HG02938 (cell line): ENCODE results near the gene CDH13.

Experiments
- ATAC-seq: cut with Tn5 transposase; IDR thresholded peaks from one replicate; pipeline ENCODE4 v1.9.1; 2021; ENCODE audit warnings: mild to moderate bottlenecking, moderate library complexity; ENCODE audit not compliant: unreplicated experiment

The CDH13 gene

DNA sequence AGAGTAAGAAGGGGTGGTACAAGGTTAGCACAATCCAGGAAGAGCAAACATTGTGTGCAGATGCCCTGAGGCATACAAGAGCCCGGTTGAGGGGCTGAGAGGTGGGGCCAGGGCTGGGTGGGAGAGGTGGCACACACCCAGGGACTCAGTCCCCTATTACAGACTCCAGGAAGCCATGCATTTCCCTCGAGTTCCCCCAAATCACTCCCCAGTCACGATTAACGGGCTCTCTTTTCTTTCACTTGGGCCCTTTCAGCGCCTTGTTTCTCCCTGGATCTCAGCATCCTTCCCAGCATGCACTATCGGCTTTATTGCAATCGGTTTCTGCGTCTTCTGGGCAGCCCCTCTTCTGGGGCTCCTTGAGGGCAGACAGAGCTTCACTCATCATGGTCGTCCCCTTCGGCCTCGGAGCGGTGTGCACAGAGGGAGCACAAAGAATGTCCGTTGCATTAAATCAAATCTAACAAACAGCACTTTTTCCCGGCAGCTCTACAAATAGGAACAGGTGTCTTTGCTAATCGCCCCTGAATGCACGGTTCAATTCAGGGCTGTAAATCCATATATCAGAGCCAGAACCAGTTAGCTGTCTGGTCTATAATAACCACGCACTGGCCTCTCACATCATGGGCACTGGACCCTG, 996.4 kb downstream of the CDH13 start:
- no peak for ATAC-seq

DNA sequence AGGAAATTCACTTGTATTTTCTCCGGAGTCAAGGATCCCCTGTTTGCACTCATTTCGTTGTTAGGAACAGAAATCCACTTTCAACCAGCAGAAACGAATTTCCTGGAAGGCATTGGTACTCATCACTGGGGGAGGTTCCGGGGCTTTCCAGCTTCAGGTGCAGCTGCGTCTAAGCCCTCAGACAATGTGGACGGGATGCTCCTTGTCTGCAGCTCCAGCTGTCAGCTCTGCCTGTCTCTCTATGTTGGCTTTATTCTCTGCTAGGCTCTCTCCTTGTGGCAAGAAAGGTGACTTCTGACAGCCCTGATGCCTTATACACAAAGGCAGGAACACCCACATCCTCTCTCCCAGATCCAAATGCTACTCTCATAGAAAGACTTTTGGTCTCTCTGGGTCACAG, 997.1 kb downstream of the CDH13 start:
- ATAC-seq, result no peak

DNA sequence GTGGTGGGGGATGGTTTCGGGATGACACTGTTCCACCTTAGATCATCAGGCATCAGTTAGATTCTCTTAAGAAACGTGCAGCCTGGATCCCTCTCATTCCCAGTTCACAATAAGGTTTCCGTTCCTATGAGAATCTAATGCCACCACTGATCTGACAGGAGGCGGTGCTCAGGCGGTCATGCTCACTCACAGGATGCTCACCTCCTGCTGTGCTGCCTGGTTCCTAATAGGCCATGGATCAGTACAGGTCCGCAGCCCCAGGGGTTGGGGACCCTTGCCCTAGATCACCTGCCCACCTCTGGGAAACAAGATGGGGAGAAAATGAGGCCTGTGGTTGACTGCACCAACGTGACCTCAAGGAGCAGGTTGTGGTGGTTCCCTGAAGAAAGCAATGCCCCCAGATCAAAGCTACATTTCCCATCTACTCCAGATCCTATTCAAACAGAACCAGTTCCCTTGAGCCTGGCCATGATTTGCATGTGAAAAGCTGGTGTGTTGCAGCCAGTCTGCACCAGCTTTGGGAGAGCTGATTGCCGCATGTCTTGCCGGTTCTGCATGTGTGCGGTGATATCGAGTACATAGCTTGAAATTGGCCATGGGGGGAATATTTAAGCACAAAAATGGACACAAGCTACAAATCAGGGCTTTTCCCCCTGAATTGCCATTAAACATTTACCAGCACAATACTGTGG, 997.8 kb downstream of the CDH13 start:
- ATAC-seq, result no peak

DNA sequence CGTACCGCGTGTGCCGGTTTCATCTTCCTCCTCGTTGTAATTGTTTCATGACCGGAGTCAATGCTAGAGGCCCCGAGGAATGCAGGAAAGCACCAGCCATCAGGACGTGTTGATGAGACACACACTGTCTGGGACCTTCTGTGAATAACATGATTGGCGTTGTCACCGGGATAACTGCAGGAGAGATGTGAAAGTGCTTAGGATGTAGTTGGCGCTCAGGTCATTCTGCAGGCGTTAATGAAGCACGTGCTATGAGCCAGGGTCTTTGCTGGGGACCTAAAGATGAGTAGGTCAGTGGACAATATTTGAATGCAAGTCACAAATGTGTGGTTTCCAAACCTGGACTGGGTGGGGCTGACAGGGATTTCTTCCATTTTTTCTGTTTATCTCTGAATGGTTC, 999.4 kb downstream of the CDH13 start:
- ATAC-seq, result no peak

DNA sequence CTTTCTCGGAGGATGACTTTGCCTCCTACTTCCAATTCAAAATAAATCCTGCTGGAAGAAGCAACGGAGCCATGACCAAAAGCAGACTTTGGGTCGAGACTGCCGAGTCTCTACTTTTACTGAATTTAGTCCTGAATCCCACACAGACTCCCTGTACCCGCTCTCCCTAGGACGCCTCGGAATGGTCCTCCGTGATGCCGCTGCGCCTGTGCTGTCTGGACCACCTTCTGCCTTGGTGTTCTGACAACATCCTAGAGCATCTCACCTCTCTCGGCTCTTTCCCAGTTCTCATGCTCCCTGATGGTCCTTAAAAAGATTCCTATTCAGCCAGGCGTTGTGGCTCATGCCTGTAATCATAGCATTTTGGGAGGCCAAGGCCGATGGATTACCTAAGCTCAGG, 999.9 kb downstream of the CDH13 start:
- no peak for ATAC-seq

DNA sequence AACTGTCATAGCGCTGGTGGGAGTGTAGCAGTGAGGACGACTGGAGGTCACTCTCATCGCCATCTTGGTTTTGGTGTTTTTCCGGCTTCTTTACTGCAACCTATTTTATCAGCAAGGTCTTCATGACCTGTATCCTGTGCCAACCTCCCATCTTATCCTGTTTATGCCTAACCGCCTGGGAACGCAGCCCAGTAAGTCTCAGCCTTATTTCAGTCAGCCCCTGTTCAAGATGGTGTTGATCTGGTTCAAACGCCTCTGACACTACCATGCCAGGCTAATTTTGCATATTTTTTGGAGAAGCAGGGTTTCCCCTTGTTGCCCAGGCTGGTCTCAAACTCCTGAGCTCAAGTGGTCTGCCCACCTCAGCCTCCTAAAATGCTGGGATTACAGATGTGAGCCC, 1001.2 kb downstream of the CDH13 start:
- ATAC-seq, result no peak

DNA sequence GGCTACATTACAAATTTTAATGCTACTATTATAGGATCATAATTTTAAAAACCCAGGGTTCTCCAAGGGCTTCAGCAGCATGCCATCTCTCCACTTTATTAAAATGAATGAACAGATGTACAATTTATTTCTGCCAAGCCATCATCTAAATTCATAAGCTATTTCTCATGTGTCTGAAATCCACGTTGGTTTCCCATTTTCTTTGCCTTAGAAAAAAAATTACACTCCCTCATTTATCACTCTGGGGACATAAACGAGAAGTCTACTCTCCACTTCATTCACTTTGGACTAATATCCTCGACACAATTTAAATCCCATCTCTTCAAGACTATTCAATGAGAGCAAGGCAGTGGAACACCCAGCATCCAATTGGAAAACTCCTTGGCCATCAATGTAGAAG, 1002.7 kb downstream of the CDH13 start:
- no peak for ATAC-seq

DNA sequence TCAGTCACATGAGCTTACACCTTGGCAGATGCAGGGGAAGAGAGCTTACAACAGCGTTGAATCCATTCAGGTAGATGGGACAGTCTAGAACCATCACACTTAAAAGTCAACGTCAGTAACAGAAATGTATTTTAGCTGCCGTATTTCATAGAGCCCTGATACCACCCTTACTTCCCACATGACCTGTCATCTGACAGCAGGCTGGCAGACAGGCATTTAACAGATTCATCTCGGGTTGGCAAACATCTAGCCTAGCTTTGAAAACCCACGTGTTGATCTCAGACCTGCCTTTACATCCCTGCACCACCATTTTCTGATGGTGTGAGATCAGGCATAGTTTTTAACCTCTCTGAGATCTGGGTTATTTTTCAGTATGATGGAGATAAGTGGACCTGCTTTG, 1003.1 kb downstream of the CDH13 start:
- no peak for ATAC-seq

DNA sequence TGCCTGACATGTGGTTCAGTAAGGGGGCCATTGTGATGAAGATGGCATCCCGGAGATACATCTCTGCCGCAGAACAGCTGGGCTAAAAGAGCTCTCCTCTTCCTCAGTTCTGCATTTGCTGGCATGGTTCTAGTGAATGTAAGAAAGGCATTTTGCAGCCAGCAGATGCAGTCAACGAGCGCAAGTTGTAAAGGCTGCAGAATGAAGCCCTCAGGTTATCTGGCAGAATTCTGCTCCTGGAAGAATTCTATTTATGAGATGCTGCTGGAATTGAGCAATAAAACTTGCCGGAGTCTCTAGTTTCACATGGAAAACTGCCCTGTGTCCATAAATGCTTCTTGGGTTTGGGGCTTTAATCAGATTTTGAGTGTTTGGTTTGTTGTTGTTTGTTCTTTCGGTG, 1004.2 kb downstream of the CDH13 start:
- no peak for ATAC-seq

DNA sequence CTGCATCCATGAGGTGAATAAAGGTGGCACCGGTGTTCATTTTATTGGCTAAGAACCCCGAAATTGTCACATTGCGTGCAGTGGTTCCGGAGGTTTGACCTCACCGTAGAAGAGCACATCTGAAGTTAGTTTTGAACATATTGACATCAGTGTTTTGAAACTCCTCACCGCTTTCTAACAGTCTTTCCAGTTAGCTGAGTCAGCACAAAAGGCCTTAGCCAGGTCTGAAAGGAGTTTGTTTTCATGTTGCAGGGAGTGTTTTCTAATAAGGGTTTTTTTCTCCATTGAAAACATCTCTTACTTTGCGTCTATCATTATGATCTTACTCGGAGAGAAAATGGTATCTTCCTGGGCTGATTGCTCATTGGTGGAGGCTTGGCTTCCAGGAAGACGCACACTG, 1006.5 kb downstream of the CDH13 start:
- ATAC-seq, result no peak

DNA sequence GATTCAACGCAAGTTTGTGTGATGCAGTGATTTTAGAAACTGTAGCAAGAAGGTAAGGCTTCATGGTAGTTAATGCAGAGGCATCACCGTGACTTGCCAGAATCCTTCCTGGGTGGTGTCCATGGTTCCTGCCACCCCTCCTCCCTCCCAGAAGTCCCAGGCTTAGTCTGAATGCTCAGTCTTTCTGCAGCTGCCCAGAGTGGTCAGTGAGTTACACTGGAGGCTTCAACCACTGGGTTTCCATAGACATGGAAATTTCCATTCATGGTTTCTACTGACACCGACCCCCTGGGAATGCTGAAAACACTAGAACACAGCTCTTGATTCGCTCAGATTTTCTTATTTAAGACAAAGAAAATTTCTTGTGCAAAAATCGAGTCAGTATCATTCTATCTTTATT, 1021.6 kb downstream of the CDH13 start:
- no peak for ATAC-seq

DNA sequence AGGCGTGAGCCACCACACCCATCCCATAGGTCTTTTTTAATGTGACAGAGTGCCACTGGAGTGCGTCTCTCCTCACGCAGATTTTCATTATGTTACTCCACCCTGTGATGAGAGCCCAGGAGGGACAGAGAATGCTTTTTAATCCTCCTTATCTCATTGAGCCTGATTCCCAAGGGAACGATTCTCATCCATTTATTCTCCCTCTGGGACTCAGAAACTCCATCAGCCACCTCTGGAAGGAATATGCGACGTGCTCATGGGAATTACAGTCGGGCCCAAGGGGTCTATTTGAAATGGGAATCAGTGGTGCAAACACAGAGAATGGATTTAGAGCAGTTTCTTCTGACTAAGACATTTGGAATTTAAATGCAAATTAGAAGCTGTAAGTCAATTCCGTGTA, 1025.1 kb downstream of the CDH13 start:
- no peak for ATAC-seq

DNA sequence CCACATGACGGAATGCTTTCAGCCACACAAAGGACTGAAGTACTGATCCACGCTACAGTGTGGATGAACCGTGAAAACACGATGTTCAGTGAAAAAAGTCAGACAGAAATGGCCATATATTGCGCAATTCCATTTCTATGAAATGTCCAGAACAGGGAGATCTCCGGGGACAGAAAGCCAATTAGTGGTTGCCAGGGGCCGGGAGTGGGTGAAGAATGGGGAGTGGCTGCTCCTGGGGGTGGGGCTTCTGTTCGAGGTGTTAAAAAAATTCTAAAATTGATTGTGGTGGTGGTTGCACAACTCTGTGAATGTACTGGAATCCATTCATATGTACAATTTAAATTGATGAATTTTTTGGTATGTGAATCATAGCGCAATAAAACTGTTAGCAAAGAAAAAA, 1026.2 kb downstream of the CDH13 start:
- ATAC-seq, result no peak

DNA sequence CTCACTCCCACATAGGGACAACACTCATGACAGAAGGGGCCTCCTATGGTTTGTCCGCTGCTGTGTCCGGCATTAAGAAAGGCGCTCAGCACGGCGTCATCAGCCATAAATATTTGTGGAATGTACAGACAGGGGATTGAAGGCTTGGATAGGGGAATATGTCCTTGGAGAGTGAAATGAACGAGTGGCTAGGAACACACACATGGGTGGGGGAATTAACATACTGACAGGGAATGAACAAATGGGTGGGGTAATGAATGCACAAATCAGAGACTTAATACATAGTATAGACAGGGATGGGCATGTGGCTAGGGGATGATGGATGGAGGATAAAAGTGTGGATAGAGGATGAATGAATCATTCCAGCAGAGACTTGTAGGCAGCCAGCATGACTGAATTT, 1027.0 kb downstream of the CDH13 start:
- no peak for ATAC-seq

DNA sequence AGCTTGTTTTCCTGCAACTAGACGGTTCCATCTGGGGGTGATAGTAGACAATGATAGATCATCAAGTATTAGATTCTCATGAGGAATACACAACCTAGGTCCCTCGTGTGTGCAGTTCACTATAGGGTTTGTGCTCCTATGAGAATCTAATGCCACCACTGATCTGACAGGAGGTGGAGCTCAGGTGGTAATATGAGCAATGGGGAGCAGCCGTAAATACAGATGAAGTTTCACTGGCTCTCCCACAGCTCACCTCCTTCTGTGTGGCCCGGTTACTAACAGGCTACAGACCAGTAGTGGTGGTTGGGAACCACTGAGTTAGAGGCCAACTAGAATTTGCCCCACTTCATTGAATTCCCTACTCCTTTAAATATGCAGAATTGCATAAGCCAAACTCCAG, 1033.5 kb downstream of the CDH13 start:
- no peak for ATAC-seq

DNA sequence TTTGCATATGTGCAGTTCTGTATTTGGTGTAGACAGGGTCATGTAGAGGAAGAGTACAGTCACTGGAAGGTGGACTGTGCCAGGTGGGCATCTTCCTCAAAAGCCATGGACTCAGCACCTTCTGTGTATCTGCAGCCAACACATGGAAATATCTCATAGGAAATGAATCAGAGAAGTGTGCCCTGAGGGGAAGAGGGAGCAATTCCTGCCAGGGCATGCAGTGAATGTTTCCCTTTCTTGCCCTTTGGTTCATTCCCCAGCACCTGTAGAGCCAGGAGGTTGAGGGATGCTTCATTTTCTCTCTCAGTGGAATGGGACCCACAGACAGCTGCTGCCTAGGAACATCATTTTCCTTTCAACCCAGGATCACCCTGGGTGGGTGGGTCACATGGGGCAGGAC, 1034.9 kb downstream of the CDH13 start:
- no peak for ATAC-seq

DNA sequence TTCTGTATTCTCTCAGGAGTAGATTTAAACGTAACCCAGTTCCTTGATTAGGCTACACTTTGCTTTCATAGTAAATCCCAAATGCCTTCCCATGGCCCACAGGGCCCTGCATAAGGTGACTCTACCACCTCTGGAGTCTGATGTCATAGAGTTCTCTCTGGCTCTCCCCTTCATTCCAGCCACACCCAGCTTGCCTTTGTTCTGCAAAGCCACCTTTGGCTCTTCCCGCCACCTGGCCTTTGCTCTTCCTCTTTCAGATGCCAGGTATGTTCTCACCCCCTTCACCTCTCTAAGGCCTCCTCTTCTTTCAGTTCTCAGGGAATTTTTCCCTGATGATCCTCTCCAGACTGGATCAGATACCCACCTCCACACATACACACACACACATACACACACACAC, 1039.7 kb downstream of the CDH13 start:
- no peak for ATAC-seq

DNA sequence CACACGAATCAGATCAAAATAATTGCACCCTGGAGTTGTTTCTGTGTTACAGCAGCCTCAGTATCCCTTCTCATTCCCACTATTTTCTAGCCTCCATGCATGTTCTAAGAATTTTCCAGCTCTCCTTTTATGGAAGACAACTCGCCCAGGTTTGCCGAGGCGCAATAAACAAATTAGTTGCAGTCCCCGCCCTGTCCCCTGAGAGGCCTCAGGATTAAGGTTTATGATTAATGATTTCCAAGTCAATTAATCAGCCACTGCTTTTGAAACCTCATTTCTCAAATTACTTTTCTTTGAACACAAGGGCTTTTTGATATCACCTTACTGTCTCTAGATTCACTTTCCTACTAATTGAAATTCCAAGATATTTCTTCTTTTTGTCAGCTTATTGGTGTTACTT, 1042.7 kb downstream of the CDH13 start:
- ATAC-seq, result no peak

DNA sequence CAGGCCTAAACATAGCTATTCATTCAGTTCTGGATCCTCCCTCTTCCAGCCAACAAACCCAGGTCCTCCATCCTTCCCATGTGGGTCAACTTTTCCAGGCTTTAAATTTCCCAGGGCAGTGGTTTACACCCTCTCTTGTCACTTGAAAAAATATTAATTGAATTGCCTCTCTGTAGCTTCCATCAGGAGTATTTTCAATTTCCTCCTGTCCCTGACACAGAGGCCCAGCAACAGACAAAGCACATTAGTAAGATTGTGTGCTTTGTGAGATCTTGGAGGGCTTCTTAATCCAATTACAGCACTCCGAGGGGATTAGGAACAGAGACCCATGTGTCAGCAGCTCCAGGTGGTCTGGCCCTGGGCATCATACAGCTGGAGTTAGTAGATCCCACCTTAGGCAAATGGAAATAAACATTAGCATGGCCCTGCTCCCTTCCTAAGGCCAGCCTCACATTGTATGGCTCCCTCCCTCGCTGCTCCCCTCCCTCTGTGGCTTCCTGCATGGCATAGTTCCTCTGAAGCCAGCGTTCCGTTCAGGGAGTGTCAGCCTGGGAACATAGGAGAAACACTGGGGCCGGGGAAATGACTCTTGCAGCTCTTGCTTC, 1048.3 kb downstream of the CDH13 start:
- no peak for ATAC-seq

DNA sequence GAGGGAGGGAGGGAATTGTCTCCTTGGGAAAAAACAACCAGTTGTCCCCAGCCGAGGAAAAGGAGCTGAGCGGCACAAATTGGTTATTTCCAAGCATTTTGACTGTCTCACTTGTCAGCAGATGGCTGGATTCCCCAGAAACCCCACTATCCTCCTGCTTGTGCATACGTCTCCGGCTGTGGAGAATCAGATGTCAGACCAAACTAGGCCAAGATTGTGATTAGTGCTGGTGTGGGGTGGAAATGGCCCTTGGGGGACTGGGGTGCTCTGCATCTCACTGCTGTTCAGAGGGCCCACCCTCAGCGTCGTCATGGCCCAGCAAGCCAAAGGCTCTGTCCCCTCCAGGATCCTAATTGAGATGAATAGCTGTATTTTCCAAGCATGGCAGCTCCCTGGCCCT, 1049.3 kb downstream of the CDH13 start:
- no peak for ATAC-seq

DNA sequence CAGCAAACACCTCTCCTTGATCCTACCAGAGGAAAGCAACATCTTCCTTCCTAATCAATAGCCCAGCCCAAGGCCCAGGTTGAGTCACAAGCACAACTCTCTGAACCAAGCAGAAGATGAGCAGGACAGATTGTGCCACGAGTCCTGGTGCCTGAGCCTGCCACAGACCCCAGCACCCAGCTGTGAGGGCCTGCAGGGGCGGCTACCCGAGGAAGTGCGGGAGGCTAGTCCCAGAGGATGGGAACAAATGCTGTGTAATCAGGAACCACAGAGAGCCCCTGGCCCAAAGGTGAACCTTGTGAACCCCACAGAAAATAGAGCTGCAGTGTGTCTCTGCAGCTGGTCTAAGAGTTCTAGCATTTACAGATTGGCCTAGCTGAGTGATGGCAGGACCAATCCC, 1054.2 kb downstream of the CDH13 start:
- no peak for ATAC-seq

DNA sequence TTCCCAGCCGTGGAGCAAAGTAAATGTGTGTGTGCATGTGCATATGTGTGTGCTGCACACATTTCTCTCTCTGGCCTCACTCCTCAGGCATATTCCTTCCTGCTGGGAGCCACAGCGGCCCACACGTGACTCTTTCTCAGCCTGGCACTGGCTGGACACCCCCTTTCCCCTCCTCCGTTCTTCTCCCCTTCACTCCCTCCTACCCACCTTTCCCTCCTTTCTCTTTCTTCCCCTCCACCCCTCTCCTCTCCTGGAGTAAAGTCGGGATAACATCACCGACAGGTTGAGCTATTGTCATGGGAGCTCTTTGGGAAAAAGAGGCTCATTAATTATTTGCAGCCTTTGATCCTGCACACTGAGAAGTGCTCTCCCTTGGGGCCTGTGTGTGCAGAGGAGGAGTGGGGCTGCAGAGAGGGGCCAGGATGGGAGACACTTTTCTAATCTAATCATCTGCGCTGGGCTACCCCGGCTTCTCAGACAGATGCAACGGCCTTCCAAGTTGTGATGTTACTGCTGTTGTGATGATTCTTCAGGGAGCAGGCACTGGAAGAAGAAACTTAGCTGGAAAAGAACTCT, 1054.7 kb downstream of the CDH13 start:
- no peak for ATAC-seq
